ENCODE data around the gene UNK. TPM values are rescaled to one million over a fixed set of nuclear protein-coding genes. Genes with fewer than 3 reads are reported as not detected.
"Not testable (repeated sequence)": the region's sequence is repeated elsewhere in the genome, so short reads cannot be mapped to it uniquely, and the experiment has no call there.

Gene UNK
- total RNA-seq, 1 experiment from 2014 or later: 32.1 TPM

- TF ChIP-seq REST (IDR thresholded peaks at IDR 0.05; ENCODE audit: insufficient read depth in 1 of 2, low read depth in 2 of 2, low read length in 1 of 2) (no peak), CTCF (IDR thresholded peaks at IDR 0.05) (peak; percentile 80)
- Histone ChIP-seq H3K4me3 (ENCODE audit: low read depth in 2 of 2, low read length in 2 of 2) (no peak overlapping the region), H3K9me3 (ENCODE audit: control insufficient read depth, insufficient read depth, low read depth, low read length) (no peaks in the 10 kb centered on the region), H3K27ac (ENCODE audit: low read length) (no peak overlapping the region), H3K36me3 (ENCODE audit: control insufficient read depth, insufficient read depth, low read length) (no peaks in the 10 kb centered on the region), H3K4me1 (ENCODE audit: control insufficient read depth, insufficient read depth, low read length) (peaks cover 11% of the 10 kb centered on the region), H3K27me3 (ENCODE audit: control insufficient read depth, insufficient read depth, low read length) (no peaks in the 10 kb centered on the region)
- ChIA-PET CTCF (interaction anchor here (0.6 kb wide), 1 partner anchor 10 kb away, joined by 9 read pairs; no protein-coding TSS in a partner anchor), POLR2A (no interaction called here)
- no peak for DNase-seq (ENCODE audit: low read depth, low spot score)
- intact Hi-C loops (cut with micrococcal nuclease; ENCODE audit: unreplicated experiment): no loop called here
- ATAC-seq: peak; percentile 64
- BruUV-seq (replicated peaks): no TSS peak
- in situ Hi-C loops (cut with HindIII; ENCODE audit: low pct_unique_long_range_greater_than_20kb, low sequenced_read_pairs): no loop called here
Measured at GRCh38 chr17:75758131-75758905, 26.3 kb upstream of the UNK start.

GRCh38 chr17:75759457-75759856, 25.1 kb upstream of the UNK start:
- Histone ChIP-seq H3K4me3 (ENCODE audit: low read depth in 2 of 2, low read length in 2 of 2) (no peak overlapping the region), H3K4me1 (ENCODE audit: control insufficient read depth, insufficient read depth, low read length) (peaks cover 17% of the 10 kb centered on the region), H3K9me3 (ENCODE audit: control insufficient read depth, insufficient read depth, low read depth, low read length) (no peaks in the 10 kb centered on the region), H3K27me3 (ENCODE audit: control insufficient read depth, insufficient read depth, low read length) (no peaks in the 10 kb centered on the region), H3K36me3 (ENCODE audit: control insufficient read depth, insufficient read depth, low read length) (no peaks in the 10 kb centered on the region), H3K27ac (ENCODE audit: low read length) (no peak overlapping the region)
- in situ Hi-C loops (cut with HindIII; ENCODE audit: low pct_unique_long_range_greater_than_20kb, low sequenced_read_pairs) (no loop called here), intact Hi-C loops (cut with micrococcal nuclease; ENCODE audit: unreplicated experiment) (no loop called here)
- DNase-seq (ENCODE audit: low read depth, low spot score) (no peak), ATAC-seq (no peak)
- no peak for TF ChIP-seq SIN3A (IDR thresholded peaks at IDR 0.05; ENCODE audit: borderline replicate concordance, insufficient read depth, low read depth, low read length)
- no TSS peak for BruUV-seq (replicated peaks)
- ChIA-PET POLR2A (no interaction called here), CTCF (interaction anchor here (0.9 kb wide), 1 partner anchor 175 kb away, joined by 5 read pairs; no protein-coding TSS in a partner anchor)

GRCh38 chr17:75759978-75760640, 24.5 kb upstream of the UNK start:
- H3K36me3 ChIP-seq (ENCODE audit: control insufficient read depth, insufficient read depth, low read length); intact Hi-C loops (cut with micrococcal nuclease; ENCODE audit: unreplicated experiment); H3K27me3 ChIP-seq (ENCODE audit: control insufficient read depth, insufficient read depth, low read length); ATAC-seq; H3K9me3 ChIP-seq (ENCODE audit: control insufficient read depth, insufficient read depth, low read depth, low read length); BruUV-seq (replicated peaks); H3K27ac ChIP-seq (ENCODE audit: low read length); in situ Hi-C loops (cut with HindIII; ENCODE audit: low pct_unique_long_range_greater_than_20kb, low sequenced_read_pairs); DNase-seq (ENCODE audit: low read depth, low spot score); POLR2A ChIA-PET; H3K4me3 ChIP-seq (ENCODE audit: low read depth in 2 of 2, low read length in 2 of 2): not testable (repeated sequence)
- CTCF ChIA-PET: interaction anchor here (0.7 to 0.9 kb wide), 2 partner anchors 130 to 176 kb away, joined by 5 to 7 read pairs; no protein-coding TSS in a partner anchor
- H3K4me1 ChIP-seq (ENCODE audit: control insufficient read depth, insufficient read depth, low read length): peaks cover 13% of the 10 kb centered on the region

Measured in Panc1 (cell line).